NB4 (cell line): ENCODE measurements around the gene TLN1.

ENCODE experiments used
- CTCF ChIP-seq: IDR thresholded peaks from one replicate; pipeline ENCODE4 v1.5.1; 2012; ENCODE audit warnings: low read depth, low read length
- MAX ChIP-seq: IDR thresholded peaks from 2 replicates; pipeline ENCODE4 v1.6.1; 2011; ENCODE audit warnings: low read depth, low read length
- MYC ChIP-seq: IDR thresholded peaks from 2 replicates; pipeline ENCODE4 v1.6.1; 2011; ENCODE audit warnings: low read depth, low read length
- POLR2A ChIP-seq: IDR thresholded peaks from 2 replicates; pipeline ENCODE4 v1.6.1; 2011; ENCODE audit warnings: mild to moderate bottlenecking; ENCODE audit not compliant: insufficient read length; ENCODE audit errors: extremely low read depth

GRCh38 chr9:35753466-35753865 is 21.5 kb upstream of the TLN1 start:
- TF ChIP-seq CTCF, result no peak
- TF ChIP-seq MAX, result no peak
- no peak for TF ChIP-seq MYC
- TF ChIP-seq POLR2A, result no peak
